IMR-90 (cell line): Measurements from ENCODE around the gene TSC1. TPM values are rescaled to one million over a fixed set of nuclear protein-coding genes. Genes with fewer than 3 reads are reported as not detected.

ENCODE experiments used
- MAFK ChIP-seq: IDR thresholded peaks from 2 replicates; pipeline ENCODE4 v1.6.1; 2012; ENCODE audit warnings: low read depth, low read length, improper control_type of control experiment
- MAZ ChIP-seq: IDR thresholded peaks from 2 replicates; pipeline ENCODE4 v1.6.1; 2012; ENCODE audit warnings: low read depth, mild to moderate bottlenecking, low read length, improper control_type of control experiment, moderate library complexity, borderline replicate concordance
- RAD21 ChIP-seq: IDR thresholded peaks from 2 replicates; pipeline ENCODE4 v1.6.1; 2012; ENCODE audit warnings: low read length, improper control_type of control experiment
- RFX5 ChIP-seq: IDR thresholded peaks from 2 replicates; pipeline ENCODE4 v1.8.0; 2012; ENCODE audit warnings: low read depth, mild to moderate bottlenecking, low read length, moderate library complexity
- polyA plus RNA-seq, 3 experiments: library from polyadenylated mRNA; depleted of rRNA; stranded (reverse); fragments of >200 nt; gene quantifications; 2 replicates each; pipeline ENCODE4 v1.2.3, GENCODE V29; 2012; ENCODE audit warnings: low replicate concordance in 1 of 3
- total RNA-seq: library from RNA; depleted of rRNA; stranded (reverse); fragments of >200 nt; gene quantifications from 2 replicates; pipeline ENCODE4 v1.2.3, GENCODE V29; 2012
- TF ChIP-seq, protein P1 (sequence below): conservative IDR thresholded peaks from 2 replicates; pipeline ENCODE4 v1.5.1; 2012; ENCODE audit warnings: mild to moderate bottlenecking, low read depth, low read length, improper control_type of control experiment

The TSC1 gene
- total and polyA plus RNA-seq, 2 of the 4 experiments (the other 2 are of a cell fraction) = 25.7 to 56.3 TPM

DNA sequence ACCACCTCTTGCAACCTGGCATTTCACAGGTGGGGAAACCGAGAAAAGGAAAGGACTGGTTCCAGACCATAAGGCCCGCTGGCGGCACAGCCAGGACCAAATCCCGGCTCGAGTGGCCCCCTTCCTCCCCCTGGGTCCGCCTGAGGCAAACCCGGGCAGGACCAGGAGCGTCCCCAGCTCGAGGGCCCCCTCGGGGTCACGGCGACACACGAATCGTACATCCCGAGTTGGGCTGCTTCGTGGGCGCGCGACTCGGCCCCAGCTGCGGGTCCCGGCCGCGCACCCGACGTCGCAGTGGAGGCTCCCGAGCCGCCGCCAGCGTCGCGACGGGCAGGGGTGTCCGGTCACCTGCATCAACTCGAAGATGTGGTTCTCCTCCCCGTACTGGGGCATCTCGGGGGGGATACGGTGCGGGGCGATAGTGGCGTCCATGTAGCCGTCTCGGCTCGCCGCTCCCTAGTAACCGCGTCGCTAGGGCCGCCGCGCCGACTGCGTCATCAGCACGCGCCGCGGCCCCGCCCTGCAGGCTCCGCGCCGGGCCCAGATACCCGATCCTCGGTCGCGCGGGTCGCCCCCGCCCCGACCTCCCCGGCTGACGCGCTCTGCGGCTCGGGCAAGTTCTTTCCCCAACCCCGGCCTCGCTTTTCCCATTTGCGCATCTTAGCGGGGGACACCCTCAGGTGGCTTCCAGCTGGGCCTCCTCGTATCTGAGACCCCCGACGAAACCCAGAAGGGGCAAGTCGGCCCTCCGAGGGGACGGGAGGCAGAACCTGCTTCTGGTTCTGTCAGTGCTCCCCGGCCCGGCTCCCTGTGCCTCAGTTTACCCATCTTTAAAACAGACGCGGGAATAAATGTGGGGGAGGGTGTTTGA, 66.4 kb downstream of the TSC1 start, which contains the start of gene AK8 (continued):
- TF ChIP-seq, protein P1, sequence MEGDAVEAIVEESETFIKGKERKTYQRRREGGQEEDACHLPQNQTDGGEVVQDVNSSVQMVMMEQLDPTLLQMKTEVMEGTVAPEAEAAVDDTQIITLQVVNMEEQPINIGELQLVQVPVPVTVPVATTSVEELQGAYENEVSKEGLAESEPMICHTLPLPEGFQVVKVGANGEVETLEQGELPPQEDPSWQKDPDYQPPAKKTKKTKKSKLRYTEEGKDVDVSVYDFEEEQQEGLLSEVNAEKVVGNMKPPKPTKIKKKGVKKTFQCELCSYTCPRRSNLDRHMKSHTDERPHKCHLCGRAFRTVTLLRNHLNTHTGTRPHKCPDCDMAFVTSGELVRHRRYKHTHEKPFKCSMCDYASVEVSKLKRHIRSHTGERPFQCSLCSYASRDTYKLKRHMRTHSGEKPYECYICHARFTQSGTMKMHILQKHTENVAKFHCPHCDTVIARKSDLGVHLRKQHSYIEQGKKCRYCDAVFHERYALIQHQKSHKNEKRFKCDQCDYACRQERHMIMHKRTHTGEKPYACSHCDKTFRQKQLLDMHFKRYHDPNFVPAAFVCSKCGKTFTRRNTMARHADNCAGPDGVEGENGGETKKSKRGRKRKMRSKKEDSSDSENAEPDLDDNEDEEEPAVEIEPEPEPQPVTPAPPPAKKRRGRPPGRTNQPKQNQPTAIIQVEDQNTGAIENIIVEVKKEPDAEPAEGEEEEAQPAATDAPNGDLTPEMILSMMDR = no peak
- TF ChIP-seq MAFK (no peak), MAZ (peak; percentile 100), RFX5 (no peak), RAD21 (no peak)
